Cerebellar nuclear complex (tissue), 1 donor: Measurements from ENCODE around the gene PRDM15.
"Not testable (repeated sequence)": the region's sequence is repeated elsewhere in the genome, so short reads cannot be mapped to it uniquely, and the experiment has no call there.

Source experiments
- DNase-seq, 2 experiments: peaks; one replicate each; lab custom pipeline; 2025; lab: John Stamatoyannopoulos, UW

PRDM15 gene

GRCh38 chr21:41805038-41805437 is 74.1 kb downstream of the PRDM15 start:
- no peak for DNase-seq

DNA sequence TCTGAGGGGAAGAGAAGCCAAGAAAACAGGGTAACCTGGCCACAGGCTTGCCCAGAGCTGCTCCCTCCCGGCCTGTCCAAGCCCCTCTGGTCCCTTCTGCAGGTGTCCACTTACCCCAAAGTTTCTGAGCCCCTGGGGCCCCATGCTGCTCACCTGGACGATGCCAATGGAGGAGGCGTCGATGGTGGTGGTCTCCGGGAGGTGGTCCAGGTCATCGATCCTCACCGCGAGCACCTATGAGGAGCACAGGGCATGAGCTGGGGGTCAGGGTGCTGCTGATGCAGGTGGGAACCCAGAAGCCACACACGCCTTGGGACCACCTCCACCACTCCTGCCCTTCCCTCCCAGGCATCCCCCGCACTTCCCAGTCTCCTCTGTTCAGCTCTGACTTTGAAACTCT is 74.8 kb downstream of the PRDM15 start:
- DNase-seq, result no peak

DNA sequence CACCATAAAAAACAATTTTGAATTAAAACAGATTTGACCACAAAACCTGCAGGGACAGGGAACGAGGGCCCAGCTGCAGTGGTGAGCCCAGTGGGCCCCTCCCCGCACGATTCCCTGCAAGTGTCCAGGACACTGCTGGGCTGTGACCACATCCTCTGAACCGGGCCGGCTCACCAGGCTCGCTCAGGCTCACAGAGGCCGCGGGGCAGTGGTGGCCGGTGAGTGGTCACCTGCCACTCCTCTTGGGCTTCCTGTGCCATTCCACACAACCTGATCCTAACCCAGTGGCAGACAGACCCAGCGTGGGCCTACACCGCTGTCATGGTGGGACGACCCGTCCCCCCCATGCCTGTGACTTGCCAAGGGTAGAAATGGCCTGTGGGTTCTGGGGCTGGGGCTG is 75.8 kb downstream of the PRDM15 start:
- no peak for DNase-seq

DNA sequence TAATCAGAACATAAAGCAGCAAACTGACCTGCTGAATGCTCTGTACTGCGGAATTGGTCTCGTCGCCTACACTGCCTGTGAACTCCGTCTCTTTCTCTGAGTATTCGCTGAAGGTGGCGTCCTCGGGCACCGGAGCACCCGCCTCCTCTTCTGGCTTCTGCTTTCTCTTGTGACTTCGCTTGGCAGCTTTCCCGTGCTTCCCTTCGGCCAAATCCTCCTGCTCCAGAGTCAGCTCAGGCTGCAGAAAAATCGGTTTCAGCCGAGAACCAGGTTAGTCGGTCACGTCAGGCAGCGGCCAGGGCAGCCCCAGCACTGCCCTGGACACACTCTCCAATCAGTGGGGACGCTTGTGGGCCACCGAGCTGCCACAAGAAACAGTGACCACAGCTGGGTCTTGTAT is 76.5 kb downstream of the PRDM15 start:
- peak in 1 of 2 experiments; percentile 1 for DNase-seq

GRCh38 chr21:41802198-41802584 is 77.0 kb downstream of the PRDM15 start:
- no peak for DNase-seq

GRCh38 chr21:41801321-41802197 is 77.6 kb downstream of the PRDM15 start:
- DNase-seq, result no peak

- DNase-seq, result no peak
Observed at GRCh38 chr21:41800425-41801320, 78.5 kb downstream of the PRDM15 start.

DNA sequence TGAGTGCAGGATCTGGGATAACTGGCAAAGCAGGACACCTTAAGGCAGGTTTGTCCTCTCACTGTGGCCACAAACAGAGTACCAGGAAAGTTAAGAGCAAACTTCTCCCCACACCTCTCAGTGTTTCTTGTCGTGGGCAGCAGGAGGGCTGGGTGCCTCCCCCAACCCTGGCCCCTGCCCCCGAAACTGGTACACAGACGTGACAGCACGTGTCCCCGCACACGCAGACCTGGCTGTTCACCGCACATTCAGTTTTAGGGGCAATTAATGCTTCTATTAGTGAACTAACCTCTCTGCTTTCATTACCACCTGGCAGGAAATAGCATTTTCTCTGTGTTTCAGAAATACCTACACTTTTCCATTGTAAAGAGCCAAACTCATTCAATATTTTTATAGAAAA is 79.4 kb downstream of the PRDM15 start:
- no peak for DNase-seq

DNA sequence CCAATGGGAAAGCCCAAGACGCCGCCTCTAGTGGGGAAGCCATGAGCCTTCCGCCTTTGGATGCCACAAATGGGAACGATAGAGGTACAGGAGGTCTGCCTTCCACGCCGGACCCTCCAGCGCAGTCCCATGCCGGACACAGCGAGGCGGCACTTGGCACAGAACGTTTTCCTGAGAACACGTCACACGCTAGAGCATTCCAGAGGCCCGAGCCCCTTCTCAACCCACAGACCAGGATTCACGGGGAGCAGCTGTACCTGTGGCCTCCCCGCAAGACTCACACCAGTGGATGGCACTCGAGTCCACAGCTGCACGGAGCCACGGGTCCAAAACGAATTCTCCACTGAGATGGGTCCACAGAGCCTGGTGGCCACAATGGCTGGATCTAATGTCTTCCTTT is 80.8 kb downstream of the PRDM15 start:
- no peak for DNase-seq

DNA sequence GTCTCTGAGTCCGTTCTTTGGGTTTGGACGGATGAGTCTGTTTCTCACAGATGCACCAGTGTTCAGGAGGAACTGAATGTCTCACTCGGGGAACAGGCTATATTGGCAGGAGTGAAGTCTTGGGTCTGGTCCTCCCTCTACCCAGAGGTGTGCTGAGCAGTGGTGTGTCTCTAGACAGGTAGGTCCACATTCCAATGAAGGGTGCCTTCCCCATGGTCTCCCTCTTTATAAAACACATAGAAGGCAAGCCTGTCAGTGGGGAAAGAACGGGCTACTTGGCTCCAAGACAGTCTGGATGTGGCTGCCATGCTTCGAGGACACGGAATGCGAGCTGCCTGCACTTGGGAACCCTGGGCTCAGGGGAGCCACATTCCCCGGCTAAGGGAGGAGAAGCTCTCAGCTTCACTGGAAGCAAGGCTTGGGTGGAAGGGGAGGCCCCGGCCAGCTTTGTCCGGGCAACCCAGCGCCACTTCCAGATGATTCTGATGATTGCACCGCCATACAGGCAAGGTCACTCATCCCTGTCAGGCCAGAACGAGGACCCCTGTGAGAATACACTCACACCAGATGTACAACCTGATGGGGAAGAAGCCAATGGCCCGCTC is 82.6 kb downstream of the PRDM15 start:
- DNase-seq, result no peak

DNA sequence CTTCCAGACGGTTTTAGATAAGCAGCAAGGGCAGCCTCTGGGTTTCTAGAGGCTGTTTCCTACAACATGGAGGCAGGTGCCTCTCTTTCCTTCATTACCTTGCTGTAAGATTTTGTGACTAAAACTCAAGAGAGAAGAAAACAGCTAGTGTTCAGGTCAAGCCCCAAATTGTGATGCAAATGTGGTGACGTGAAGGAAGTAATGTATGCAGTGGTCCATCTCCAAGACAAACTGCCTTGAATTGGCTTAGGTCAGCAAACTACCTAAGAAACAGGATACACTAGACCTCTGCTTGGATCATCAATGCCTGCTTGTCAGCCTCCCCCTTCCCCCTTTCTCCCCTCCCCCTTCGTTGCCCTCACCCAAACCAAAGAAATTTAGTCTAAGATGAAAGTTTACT is 83.4 kb downstream of the PRDM15 start:
- DNase-seq, result no peak

- no peak for DNase-seq
Observed at GRCh38 chr21:41794600-41794999, 84.5 kb downstream of the PRDM15 start.

DNA sequence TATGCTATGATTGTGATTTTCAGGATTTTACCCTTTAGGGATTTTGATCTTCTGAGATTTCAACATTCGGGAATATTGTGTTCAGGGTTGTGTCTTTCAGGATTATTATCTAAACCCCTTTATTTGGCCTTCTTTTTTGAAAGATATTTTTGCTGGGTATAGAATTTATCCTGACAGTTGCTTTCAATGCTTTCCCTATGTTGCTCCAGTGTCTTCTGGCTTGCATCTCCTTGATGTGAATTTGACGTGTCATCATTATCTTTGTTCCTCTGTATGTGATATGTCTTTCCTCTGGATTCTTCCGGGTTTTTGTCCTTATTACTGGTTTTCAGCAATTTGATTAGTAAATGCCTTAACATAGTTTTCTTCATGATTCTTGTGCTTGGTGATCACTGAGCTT is 86.4 kb downstream of the PRDM15 start:
- no peak for DNase-seq

GRCh38 chr21:41786509-41786987 is 92.6 kb downstream of the PRDM15 start:
- no peak for DNase-seq

DNA sequence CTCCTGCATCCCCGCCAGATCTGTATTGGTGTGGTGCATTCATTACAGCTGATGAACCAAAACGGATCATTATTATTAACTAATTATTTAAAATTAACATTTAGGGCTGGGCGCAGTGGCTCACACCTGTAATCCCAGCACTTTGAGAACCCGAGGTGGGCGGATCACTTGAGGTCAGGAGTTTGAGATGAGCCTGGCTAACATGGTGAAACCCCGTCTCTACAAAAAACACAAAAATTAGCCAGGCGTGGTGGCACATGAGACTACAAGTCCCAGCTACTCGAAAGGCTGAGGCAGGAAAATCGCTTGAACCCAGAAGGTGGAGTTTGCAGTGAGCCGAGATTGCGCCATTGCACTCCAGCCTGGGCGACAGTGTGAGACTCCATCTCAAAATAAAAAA is 93.9 kb downstream of the PRDM15 start:
- not testable (repeated sequence) for DNase-seq

DNA sequence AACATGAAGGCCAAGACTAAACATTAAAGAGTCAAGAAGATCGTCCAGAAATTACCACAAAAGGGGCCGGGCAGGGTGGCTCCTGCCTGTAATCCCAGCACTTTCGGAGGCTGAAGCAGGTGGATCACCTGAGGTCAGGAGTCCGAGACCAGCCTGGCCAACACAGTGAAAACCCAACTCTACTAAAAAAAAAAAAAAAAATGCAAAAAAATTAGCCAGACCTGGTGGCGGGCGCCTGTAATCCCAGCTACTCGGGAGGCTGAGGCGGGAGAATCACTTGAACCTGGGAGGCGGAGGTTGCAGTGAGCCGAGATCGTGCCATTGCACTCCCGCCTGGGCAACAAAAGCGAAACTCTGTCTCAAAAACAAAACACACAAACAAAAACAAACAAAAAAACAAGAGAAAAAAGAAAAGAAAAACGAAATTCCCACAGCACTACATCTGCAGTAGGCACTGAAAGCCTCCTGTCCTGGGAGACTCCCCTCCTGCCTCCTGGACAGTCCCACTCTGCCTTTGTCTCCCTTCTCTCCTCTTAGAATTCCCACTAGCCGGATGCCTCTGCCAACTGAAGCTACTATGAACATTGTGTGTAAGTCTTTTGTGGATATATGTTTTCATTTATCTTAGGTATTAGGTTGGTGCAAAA is 94.6 kb downstream of the PRDM15 start:
- no peak for DNase-seq

GRCh38 chr21:41783476-41784180 is 95.5 kb downstream of the PRDM15 start:
- DNase-seq, result no peak

DNA sequence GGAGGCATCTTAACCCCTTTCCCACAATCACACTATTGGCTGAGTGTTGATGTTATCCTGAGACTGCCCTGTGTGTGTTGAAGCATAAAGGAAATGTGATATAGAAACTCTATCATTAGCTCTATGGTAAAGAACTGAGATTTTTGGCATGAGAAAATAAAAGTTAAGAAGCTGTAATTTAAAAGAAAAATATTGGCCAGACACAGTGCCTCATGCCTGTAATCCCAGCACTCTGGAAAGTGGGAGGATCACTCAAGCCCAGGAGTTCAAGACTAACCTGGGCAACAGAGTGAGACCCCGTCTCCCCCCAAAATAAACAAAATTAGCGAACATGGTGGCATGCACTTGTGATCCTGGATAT is 98.1 kb downstream of the PRDM15 start:
- DNase-seq, result no peak

- no peak for DNase-seq
Observed at GRCh38 chr21:41780337-41781049, 98.7 kb downstream of the PRDM15 start.

DNA sequence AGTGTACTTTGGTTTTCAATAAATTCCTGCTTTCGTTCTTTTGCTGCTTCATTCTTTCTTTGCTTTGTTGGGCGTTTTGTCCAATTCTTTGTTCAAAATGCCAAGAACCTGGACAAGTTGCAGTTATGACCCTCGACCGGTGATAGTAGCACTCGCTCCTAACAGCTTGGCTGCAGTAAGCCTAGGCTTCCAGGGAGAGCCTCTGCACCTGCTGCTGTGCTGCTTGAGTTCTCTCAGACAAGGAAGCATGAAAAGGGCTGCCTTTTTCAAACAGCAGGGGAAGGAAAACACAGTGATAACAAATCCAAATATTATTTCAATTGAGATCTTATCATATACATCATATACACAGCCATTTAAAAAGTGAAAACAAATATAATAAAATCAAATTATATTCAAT is 99.5 kb downstream of the PRDM15 start:
- DNase-seq, result no peak
